Measurements from ENCODE around the gene FKBP2. TPM values are rescaled to one million over a fixed set of nuclear protein-coding genes. Genes with fewer than 3 reads are reported as not detected.
A peak's percentile ranks its signal among the peaks of the same experiment; 100 is the strongest.

Gene FKBP2
- total RNA-seq, 4 donors from 2014 or later, result 45.5 to 78.3 (median 58.4) TPM

- Histone ChIP-seq H3K36me3 (peaks cover 0 to 34% of the 10 kb centered on the region in 2 donors), H3K27ac (peak within 1 kb of the TSS; percentile 39 to 96 (median 96)), H3K27me3 (no peaks in the 10 kb centered on the region), H3K4me1 (peaks cover 3 to 68% (median 26%) of the 10 kb centered on the region in 3 donors), H3K4me3 (peak within 1 kb of the TSS; percentile 61 to 65), H3K9me3 (no peaks in the 10 kb centered on the region)
- ATAC-seq, result peak; percentile 83
- TF ChIP-seq EP300 (IDR thresholded peaks at IDR 0.05) (no peak), POLR2A (IDR thresholded peaks at IDR 0.05) (peak; percentile 25 to 43), POLR2AphosphoS5 (IDR thresholded peaks at IDR 0.05) (peak; percentile 40)
- 3% methylated on average over 5 of the region's 62 CpGs; no CpG with 5 or more reads in 1 of the 2 donors for WGBS, 2 donors (ENCODE audit: low coverage in 1 of 2)
Measured at GRCh38 chr11:64233913-64234586, 6.8 kb upstream of the FKBP2 start, which contains the start of gene VEGFB. VEGFB (plus strand) TSS chr11:64234584; CDS start chr11:64234834, 250 bp downstream.

GRCh38 chr11:64234647-64235379, 6.1 kb upstream of the FKBP2 start:
- ATAC-seq, result peak; percentile 47
- Histone ChIP-seq H3K27ac (peak overlapping the region; percentile 39 to 96 (median 94)), H3K4me1 (peaks cover 3 to 66% (median 19%) of the 10 kb centered on the region in 3 donors), H3K27me3 (no peaks in the 10 kb centered on the region), H3K36me3 (peaks cover 0 to 40% of the 10 kb centered on the region in 2 donors), H3K4me3 (peak overlapping the region; percentile 61 to 65), H3K9me3 (no peaks in the 10 kb centered on the region)
- WGBS, 2 donors (ENCODE audit: low coverage in 1 of 2), result no CpG with 5 or more reads among the region's 80 CpGs
- TF ChIP-seq POLR2AphosphoS5 (IDR thresholded peaks at IDR 0.05), result no peak
- peak in 2 of 4 experiments; percentile 27 to 28 for TF ChIP-seq CTCF (IDR thresholded peaks at IDR 0.05)
- peak; percentile 45 to 48 for TF ChIP-seq POLR2A (IDR thresholded peaks at IDR 0.05)

GRCh38 chr11:64235437-64236161, 5.3 kb upstream of the FKBP2 start:
- WGBS, 2 donors (ENCODE audit: low coverage in 1 of 2), result 80 to 83% methylated on average over 1 of the region's 12 CpGs
- no peak for ATAC-seq
- H3K36me3 ChIP-seq, result peaks cover 0 to 40% of the 10 kb centered on the region in 2 donors
- H3K9me3 ChIP-seq, result no peaks in the 10 kb centered on the region
- H3K4me3 ChIP-seq, result peak overlapping the region; percentile 61 to 65
- TF ChIP-seq POLR2A (IDR thresholded peaks at IDR 0.05) (no peak), EP300 (IDR thresholded peaks at IDR 0.05) (no peak), CTCF (IDR thresholded peaks at IDR 0.05) (no peak), POLR2AphosphoS5 (IDR thresholded peaks at IDR 0.05) (no peak)
- H3K27me3 ChIP-seq, result no peaks in the 10 kb centered on the region
- peaks cover 3 to 69% (median 25%) of the 10 kb centered on the region in 3 donors for H3K4me1 ChIP-seq
- H3K27ac ChIP-seq, result peak overlapping the region; percentile 39 to 96 (median 94)

GRCh38 chr11:64237484-64237951, 3.4 kb upstream of the FKBP2 start:
- no peaks in the 10 kb centered on the region for H3K27me3 ChIP-seq
- H3K9me3 ChIP-seq, result no peaks in the 10 kb centered on the region
- ATAC-seq, result no peak
- H3K27ac ChIP-seq, result peak overlapping the region in 1 of 4 donors; percentile 95
- TF ChIP-seq EP300 (IDR thresholded peaks at IDR 0.05) (no peak), POLR2AphosphoS5 (IDR thresholded peaks at IDR 0.05) (no peak), CTCF (IDR thresholded peaks at IDR 0.05) (no peak), POLR2A (IDR thresholded peaks at IDR 0.05) (no peak)
- no peak overlapping the region for H3K4me3 ChIP-seq
- 80 to 83% methylated on average over 1 of the region's 12 CpGs for WGBS, 2 donors (ENCODE audit: low coverage in 1 of 2)
- H3K36me3 ChIP-seq, result peaks cover 0 to 40% of the 10 kb centered on the region in 2 donors
- peaks cover 3 to 59% (median 26%) of the 10 kb centered on the region in 3 donors for H3K4me1 ChIP-seq

- H3K36me3 ChIP-seq, result peaks cover 0 to 42% of the 10 kb centered on the region in 2 donors
- H3K27me3 ChIP-seq, result no peaks in the 10 kb centered on the region
- H3K27ac ChIP-seq, result peak overlapping the region in 1 of 4 donors; percentile 95
- no peak for ATAC-seq
- H3K9me3 ChIP-seq, result no peaks in the 10 kb centered on the region
- WGBS, 2 donors (ENCODE audit: low coverage in 1 of 2), result no CpG with 5 or more reads among the region's 9 CpGs
- no peak overlapping the region for H3K4me3 ChIP-seq
- H3K4me1 ChIP-seq, result peaks cover 3 to 59% (median 32%) of the 10 kb centered on the region in 3 donors
- no peak for TF ChIP-seq POLR2AphosphoS5 (IDR thresholded peaks at IDR 0.05)
- no peak for TF ChIP-seq EP300 (IDR thresholded peaks at IDR 0.05)
- TF ChIP-seq POLR2A (IDR thresholded peaks at IDR 0.05), result no peak
- TF ChIP-seq CTCF (IDR thresholded peaks at IDR 0.05), result no peak
Measured at GRCh38 chr11:64238076-64238475, 2.8 kb upstream of the FKBP2 start.
